Stimulated activated CD8-positive, alpha-beta memory T cell treated with anti-CD3 and anti-CD28 coated beads, Interleukin-12 subunit alpha, Interleukin-12 subunit beta, amount 100 ng/mL, for 24 hours (primary cell): ENCODE data around the gene TMEM221.
A peak's percentile ranks its signal among the peaks of the same experiment; 100 is the strongest.
"Not testable (repeated sequence)": the region's sequence is repeated elsewhere in the genome, so short reads cannot be mapped to it uniquely, and the experiment has no call there.

Experiments
- DNase-seq: peaks from one replicate; pipeline ENCODE4 v3.0.0-alpha.2; 2020; ENCODE audit errors: extremely low read depth

Gene TMEM221

DNA sequence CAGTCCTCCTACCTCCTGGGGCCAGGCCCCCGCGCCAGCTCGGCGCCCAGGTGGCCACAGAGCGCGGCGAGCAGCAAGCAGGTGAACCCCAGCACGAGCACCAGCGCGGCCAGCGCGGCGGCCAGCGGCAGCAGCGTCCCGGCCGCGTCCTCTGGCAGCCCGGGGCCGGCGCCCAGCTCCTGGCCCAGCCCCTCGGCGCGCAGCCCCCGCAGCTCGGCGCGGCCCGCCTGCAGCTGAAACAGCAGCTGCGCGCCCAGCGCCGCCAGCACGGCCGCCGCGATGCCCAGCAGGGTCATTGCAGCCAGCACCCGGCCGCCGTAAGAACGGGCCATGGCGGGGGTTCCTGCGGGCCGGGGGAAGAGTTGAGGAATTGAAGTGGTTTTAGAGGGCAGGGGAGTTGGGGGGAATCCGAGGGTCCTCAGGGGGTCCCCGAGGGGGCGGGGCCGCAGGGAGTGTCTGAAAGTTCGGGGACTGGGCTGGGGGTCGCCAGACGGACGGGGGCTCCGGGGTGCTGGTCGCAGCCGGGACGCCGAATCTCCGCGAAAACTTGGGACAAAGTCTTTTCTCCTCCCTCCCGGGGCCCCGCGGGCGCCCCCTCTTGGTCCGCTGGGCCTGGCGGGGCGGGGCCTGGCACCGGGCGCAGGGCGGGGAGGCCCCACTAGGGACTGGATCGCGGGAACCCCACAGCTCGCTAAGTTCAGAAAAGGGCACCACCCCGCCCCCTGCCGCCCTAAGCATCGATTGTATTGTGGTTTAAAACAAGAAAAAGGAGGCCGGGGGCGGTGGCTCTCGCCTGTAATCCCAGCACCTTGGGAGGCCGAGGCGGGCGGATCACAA, at the start of gene TMEM221:
Gene TMEM221 (minus strand): TSS at position 538 of the 837 bp plus-strand sequence. CDS start 206 bp downstream, at position 332.
- DNase-seq: no peak

GRCh38 chr19:17497149-17497798, 48.8 kb upstream of the TMEM221 start:
- DNase-seq: no peak

DNA sequence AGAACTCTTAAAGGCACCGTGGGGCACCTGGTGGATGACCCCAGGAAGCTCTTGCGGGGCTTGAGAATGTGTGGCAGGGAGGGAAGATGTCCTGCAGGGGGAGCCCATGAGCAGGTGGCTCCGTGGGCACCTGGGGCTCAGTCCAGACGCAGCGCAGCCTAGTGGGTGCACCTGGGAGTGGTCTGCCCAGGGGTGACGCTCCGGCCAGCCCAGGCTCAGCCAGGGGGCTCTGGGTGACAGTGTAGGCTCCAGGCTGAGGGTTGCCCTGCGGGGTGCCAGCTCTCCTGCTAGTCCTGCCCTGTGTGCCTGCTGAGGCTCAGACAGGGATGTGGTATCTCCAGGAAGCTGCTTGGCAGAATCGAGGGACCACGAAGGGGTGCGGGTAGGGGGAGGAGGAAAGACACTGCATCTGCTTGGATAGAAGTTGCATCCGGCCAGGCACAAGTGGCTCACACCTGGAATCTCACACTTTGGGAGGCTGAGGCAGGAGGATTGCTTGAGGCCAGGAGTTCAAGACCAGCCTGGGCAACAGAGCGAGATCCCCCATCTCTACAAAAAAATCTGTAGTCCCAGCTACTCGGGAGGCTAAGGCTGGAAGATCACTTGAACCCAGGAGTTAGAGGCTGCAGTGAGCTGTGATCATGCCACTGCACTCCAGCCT, 48.0 kb upstream of the TMEM221 start:
- peak; percentile 53 for DNase-seq

DNA sequence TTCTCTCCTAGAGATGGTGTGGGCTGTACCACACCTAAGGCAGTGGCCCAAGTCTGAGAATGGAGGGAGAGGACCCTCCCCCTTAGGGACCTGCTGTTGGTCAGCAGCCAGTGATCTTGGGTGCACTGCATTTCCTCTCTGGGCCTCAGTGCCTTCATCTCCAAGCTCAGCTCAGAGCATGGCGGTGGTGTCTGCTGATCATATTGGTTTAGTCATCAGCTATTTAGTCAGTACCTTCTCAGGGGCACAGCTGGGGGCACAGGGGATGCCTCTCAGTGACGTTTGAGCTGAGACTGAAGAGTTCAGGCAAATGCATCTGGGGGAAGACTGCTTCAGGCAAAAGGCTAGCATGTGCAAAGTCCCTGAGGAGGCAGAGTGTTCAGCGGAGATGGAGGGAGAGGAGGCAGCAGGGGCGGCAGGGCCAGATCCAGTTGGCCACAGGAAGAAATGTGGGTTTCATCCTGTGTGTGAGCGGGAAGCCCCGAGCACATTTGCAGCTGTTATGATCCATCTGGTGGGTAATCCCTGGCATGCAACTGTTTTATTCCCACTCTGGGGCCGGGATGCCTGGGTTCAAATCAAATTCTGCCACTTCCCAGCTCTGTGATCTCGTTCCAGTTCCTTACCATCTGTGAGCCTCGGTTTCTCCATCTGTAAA, 47.3 kb upstream of the TMEM221 start:
- no peak for DNase-seq

DNA sequence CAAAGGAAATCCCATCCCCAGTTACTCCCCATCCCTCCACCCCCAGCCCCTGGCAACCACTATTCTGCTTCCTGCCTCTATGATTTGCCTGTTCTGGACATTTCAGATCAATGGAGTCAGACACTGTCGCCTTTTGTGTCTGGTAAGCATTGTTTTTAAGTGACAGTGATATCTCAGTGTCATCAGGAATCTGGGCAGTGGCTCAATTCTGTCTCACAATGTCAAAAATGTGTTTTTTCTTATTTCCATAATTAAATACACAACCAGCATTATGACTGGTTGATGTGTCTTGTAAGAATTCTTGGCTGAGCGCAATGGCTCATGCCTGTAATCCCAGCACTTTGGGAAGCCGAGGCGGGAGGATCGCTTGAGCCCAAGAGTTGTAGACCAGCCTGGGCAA, 42.8 kb upstream of the TMEM221 start:
- DNase-seq: no peak

- DNase-seq: no peak
These were observed 41.9 kb upstream of the TMEM221 start for GRCh38 chr19:17490411-17490810.

- DNase-seq: no peak
These were observed 41.0 kb upstream of the TMEM221 start for GRCh38 chr19:17489392-17490030.

DNA sequence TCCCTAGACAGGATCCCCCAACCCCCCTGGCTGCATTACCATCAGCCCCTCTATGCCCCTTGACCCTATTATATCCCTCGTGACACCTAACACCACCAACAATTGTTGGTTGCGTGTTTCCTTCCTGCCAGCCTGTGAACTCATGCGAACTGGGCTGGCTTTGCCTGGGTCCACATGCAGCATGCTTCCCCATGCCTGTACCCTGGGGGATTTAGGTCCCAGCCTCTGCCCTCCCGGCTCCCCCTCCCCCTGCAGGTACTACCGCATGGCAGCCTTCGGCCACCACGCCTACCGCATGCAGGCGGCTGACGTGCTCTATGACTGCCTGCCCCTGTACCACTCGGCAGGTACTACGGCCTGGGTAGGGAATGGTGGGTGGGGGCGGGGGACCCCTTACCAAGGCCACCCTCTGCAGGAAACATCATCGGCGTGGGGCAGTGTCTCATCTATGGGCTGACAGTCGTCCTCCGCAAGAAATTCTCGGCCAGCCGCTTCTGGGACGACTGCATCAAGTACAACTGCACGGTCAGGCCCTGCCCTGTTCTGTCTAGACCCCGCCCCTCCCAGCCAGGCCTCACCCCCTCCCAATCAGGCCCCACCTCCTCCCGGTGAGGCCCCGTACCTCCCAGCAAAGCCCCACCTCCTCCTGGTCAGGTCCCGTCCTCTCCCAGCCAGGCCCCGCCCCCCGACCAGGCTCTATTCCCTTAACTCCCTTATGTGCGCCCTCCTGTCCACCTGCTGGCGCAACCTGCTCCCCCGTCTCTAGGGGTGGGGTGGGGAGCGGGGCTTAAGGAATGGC, 40.3 kb upstream of the TMEM221 start:
- DNase-seq: peak; percentile 72

- DNase-seq: no peak
These were observed 39.0 kb upstream of the TMEM221 start for GRCh38 chr19:17487284-17488121.

DNA sequence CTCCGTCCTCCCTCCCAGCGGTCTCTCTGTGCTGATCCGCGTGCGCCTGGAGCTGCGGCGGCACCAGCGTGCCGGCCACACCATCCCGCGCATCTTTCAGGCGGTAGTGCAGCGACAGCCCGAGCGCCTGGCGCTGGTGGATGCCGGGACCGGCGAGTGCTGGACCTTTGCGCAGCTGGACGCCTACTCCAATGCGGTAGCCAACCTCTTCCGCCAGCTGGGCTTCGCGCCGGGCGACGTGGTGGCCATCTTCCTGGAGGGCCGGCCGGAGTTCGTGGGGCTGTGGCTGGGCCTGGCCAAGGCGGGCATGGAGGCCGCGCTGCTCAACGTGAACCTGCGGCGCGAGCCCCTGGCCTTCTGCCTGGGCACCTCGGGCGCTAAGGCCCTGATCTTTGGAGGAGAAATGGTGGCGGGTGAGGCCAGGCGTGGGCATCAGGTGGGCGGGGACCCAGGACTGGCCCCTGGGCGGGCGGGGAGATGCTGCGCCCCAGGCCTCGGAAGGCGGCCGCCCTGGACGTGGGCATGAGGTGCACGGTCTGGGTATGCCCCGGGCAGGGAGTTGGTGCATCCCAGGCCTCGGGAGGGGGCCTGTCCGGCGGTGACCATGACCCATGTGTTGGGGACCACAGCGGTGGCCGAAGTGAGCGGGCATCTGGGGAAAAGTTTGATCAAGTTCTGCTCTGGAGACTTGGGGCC, 38.2 kb upstream of the TMEM221 start:
- no peak for DNase-seq

DNA sequence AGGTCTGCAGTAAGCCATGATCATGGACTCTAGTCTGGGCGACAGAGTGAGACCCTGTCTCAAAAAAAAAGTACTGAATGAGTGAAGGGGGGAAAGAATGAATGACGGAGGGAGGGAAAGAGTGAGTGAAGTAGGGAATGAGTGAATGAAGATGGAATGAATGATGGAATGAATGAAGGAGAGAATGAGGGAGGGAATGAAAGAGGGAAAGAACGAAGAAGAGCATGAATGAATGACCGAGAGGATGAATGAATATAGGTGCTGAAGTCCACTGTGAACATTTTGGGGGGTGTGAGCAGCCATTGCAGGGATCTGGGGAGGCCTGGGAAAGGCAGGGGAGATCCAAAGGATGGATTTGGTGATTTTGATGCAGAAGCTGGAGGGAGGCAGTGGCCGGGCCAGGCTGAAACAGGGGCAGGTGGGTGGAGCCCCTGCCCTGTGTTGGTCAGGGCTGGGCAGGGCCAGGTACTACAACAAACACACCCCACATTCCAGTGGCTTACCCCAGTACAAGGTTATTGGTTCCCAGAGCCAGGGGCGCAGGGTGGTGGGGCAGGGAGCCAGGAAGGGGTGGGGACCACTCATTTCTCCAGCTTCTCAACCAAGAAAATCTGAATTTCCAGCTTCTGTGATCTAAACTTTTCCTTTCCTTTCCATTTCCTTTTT, 36.2 kb upstream of the TMEM221 start:
- DNase-seq: no peak

DNA sequence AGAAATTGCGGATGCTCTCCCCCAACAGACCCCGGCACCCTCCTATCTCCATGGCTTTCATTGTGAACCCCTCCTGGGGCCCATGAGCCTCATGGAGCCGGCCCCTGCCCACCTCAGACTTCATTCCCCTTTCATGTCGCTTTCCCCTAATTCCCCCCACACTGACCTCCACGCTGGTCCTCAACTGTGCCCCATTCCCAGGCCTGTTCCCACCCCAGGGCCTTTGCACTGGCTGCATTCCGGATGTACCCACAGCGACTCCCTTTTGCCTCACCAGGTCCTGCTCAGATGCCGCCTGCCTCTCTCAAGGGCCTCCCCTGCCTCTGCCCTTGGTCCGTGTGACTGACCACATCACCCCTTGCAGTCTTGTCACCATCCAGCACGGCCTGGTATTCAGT, 35.1 kb upstream of the TMEM221 start:
- no peak for DNase-seq

DNA sequence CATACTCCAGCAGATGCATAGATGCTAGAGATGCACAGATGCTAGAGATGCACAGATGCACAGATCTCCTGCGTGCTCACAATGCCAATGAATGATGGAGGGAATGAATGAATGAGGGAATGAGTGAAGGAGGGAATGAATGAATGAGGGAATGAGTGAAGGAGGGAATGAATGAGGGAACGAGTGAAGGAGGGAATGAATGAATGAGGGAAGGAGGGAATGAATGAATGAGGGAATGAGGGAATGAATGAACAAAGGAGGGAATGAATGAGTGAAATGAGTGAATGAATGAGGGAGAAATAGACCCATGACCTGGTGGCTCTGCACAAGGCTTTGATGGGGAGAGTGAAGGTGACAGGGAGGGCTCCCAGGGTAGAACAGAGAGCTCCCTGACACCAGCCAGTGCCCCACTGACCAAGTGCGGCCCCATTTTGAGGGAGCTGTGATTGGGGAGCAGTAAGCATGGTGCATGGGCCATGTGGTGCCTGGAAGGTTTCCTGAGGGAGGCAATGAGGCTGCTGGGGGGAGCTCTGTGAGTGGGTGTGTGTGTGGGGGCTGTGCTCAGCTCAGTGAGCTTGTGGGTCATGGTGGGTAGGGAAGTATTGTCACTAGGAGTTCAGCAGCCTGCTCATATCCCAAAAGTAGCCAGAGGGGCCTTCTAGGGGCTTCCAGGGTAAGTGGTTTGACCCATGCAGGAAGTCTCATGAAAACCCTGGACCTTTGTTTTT, 34.6 kb upstream of the TMEM221 start:
- no peak for DNase-seq

DNA sequence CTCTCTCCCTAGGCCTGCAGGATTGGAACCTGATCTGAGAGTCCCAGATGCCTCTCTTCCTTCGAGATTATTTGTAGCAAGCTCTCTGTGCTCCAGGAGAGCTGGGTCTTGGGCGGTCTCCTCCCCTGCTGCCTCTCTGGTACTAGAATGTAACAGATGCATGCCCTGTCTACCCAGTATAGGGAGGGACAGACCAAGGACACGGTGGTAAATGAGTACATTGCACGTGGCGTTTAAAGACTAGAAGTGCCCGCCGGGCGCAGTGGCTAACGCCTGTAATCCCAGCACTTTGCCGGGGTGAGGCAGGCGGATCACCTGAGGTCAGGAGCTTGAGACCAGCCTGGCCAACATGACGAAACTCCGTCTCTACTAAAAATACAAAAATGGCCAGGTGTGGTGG, 33.5 kb upstream of the TMEM221 start:
- no peak for DNase-seq

GRCh38 chr19:17479325-17479791, 30.9 kb upstream of the TMEM221 start:
- no peak for DNase-seq

GRCh38 chr19:17475541-17476115, 27.2 kb upstream of the TMEM221 start:
- no peak for DNase-seq

DNA sequence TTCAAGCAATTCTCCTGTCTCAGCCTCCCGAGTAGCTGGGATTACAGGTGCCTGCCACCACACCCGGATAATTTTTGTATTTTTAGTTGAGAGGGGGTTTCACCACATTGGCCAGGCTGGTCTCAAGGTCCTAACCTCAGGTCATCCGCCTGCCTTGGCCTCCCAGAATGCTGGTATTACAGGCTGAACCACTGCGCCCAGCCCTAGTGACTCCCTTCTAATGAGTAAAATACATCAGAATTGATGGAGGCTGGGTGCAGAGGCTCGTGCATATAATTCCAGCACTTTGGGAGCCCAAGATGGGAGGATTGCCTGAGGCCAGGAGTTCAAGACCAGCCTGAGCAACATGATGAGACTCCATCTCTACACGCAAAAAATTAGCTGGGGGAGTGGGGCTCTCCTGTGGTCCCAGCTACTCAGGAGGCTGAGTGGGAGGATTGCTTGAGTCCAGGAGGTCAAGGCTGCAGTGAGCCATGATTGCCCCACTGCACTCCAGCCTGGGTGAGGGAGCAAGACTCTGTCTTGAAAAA, 26.6 kb upstream of the TMEM221 start:
- not testable (repeated sequence) for DNase-seq
